CD4-positive, alpha-beta T cell treated with Interleukin-4 for 1 hour (primary cell): Measurements from ENCODE around the gene KCNIP3.

Experiments used
- DNase-seq, 2 donors: peaks; one replicate each; pipeline ENCODE4 v3.0.0-alpha.2; 2020 to 2022

Gene KCNIP3

GRCh38 chr2:95329891-95330793 is 33.0 kb downstream of the KCNIP3 start:
- DNase-seq: no peak

- no peak for DNase-seq
Observed at GRCh38 chr2:95330794-95331338, 33.7 kb downstream of the KCNIP3 start.

GRCh38 chr2:95331606-95332005 is 34.5 kb downstream of the KCNIP3 start:
- DNase-seq: no peak

- no peak for DNase-seq
Observed at GRCh38 chr2:95332036-95332435, 34.9 kb downstream of the KCNIP3 start.

GRCh38 chr2:95333056-95333455 is 35.9 kb downstream of the KCNIP3 start:
- no peak for DNase-seq

- DNase-seq: no peak
Observed at GRCh38 chr2:95333888-95334338, 36.8 kb downstream of the KCNIP3 start.

GRCh38 chr2:95334916-95335641 is 37.9 kb downstream of the KCNIP3 start:
- no peak for DNase-seq

GRCh38 chr2:95336406-95336805 is 39.3 kb downstream of the KCNIP3 start:
- DNase-seq: no peak

- DNase-seq: no peak
Observed at GRCh38 chr2:95337829-95338228, 40.7 kb downstream of the KCNIP3 start.

- no peak for DNase-seq
Observed at GRCh38 chr2:95342556-95343320, 45.6 kb downstream of the KCNIP3 start.

GRCh38 chr2:95343429-95344214 is 46.5 kb downstream of the KCNIP3 start:
- DNase-seq: no peak

GRCh38 chr2:95344215-95344583 is 47.1 kb downstream of the KCNIP3 start:
- DNase-seq: no peak

- DNase-seq: no peak
Observed at GRCh38 chr2:95344656-95345055, 47.5 kb downstream of the KCNIP3 start.

GRCh38 chr2:95345081-95345562 is 48.0 kb downstream of the KCNIP3 start:
- DNase-seq: peak in 1 of 2 donors; percentile 4

- DNase-seq: peak; percentile 33 to 35
Observed at GRCh38 chr2:95345563-95346230, 48.5 kb downstream of the KCNIP3 start.

GRCh38 chr2:95346231-95346737 is 49.1 kb downstream of the KCNIP3 start:
- no peak for DNase-seq

GRCh38 chr2:95346738-95347671 is 49.9 kb downstream of the KCNIP3 start:
- no peak for DNase-seq

GRCh38 chr2:95347681-95348608 is 50.8 kb downstream of the KCNIP3 start:
- DNase-seq: no peak
